ENCODE data around the gene LGI4.

DNA sequence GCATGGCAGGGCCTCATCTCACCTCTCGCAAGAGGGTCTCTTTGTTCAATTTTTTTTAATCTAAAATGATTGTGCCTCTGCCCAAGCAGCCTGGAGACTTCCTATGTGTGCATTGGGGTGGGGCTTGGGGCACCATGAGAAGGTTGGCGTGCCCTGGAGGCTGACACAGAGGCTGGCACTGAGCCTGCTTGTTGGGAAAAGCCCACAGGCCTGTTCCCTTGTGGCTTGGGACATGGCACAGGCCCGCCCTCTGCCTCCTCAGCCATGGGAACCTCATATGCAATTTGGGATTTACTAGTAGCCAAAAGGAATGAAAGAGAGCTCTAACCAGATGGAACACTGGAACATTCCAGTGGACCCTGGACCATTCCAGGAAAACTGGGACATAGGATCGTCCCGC is 11.3 kb downstream of the LGI4 start:
- TF ChIP-seq, protein P1, sequence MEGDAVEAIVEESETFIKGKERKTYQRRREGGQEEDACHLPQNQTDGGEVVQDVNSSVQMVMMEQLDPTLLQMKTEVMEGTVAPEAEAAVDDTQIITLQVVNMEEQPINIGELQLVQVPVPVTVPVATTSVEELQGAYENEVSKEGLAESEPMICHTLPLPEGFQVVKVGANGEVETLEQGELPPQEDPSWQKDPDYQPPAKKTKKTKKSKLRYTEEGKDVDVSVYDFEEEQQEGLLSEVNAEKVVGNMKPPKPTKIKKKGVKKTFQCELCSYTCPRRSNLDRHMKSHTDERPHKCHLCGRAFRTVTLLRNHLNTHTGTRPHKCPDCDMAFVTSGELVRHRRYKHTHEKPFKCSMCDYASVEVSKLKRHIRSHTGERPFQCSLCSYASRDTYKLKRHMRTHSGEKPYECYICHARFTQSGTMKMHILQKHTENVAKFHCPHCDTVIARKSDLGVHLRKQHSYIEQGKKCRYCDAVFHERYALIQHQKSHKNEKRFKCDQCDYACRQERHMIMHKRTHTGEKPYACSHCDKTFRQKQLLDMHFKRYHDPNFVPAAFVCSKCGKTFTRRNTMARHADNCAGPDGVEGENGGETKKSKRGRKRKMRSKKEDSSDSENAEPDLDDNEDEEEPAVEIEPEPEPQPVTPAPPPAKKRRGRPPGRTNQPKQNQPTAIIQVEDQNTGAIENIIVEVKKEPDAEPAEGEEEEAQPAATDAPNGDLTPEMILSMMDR (IDR thresholded peaks at IDR 0.05): no peak
- no peak for TF ChIP-seq POLR2A (IDR thresholded peaks at IDR 0.05)
